CD4-positive, CD25-positive, alpha-beta regulatory T cell (primary cell): ENCODE data around the gene AGPS. TPM values are rescaled to one million over a fixed set of nuclear protein-coding genes. Genes with fewer than 3 reads are reported as not detected.
"Not testable (repeated sequence)": the region's sequence is repeated elsewhere in the genome, so short reads cannot be mapped to it uniquely, and the experiment has no call there.

Experiments
- ATAC-seq, 2 donors: fragments of 150-1000 bp; cut with Tn5 transposase; one replicate each; pipeline ENCODE4 v1.10.0; 2021; ENCODE audit warnings: low read depth in 2 of 2, moderate number of reproducible peaks in 2 of 2, moderate library complexity in 1 of 2
- DNase-seq, 3 donors: peaks; one replicate each; pipeline versions ENCODE4 v3.0.0 to v3.0.0-alpha.2; 2012 to 2022; ENCODE audit warnings: mixed read lengths in 1 of 3
- H3K27ac ChIP-seq: one replicate; pipeline ENCODE4 v1.7.0; 2013; ENCODE audit warnings: mild to moderate bottlenecking, low read length; ENCODE audit not compliant: insufficient read depth, poor library complexity, severe bottlenecking
- H3K27me3 ChIP-seq: one replicate; pipeline ENCODE4 v1.7.0; 2013; ENCODE audit warnings: low read length; ENCODE audit not compliant: control insufficient read depth, insufficient read depth
- H3K36me3 ChIP-seq: one replicate; pipeline ENCODE4 v1.7.0; 2013; ENCODE audit warnings: mild to moderate bottlenecking, low read length, moderate library complexity; ENCODE audit not compliant: control insufficient read depth, insufficient read depth
- H3K4me1 ChIP-seq: 2 replicates; pipeline ENCODE4 v1.7.0; 2013; ENCODE audit warnings: mild to moderate bottlenecking, low read length; ENCODE audit not compliant: insufficient read depth, control insufficient read depth, poor library complexity, severe bottlenecking
- H3K4me3 ChIP-seq: one replicate; pipeline ENCODE4 v1.7.0; 2013; ENCODE audit warnings: low read depth, mild to moderate bottlenecking, low read length, moderate library complexity
- H3K9me3 ChIP-seq, 2 experiments: 1 replicate in 1 of 2; 2 replicates in 1 of 2; pipeline ENCODE4 v1.7.0; 2013; ENCODE audit warnings: low read length in 2 of 2, mild to moderate bottlenecking in 1 of 2, moderate library complexity in 1 of 2; ENCODE audit not compliant: control insufficient read depth in 2 of 2
- H3K27ac Mint-ChIP-seq, 3 donors: one replicate each; pipeline ENCODE4 v1.8.0; 2020 to 2022; ENCODE audit warnings: mild to moderate bottlenecking in 3 of 3, mixed read lengths in 3 of 3, moderate library complexity in 2 of 3
- H3K27me3 Mint-ChIP-seq: one replicate; pipeline ENCODE4 v1.8.0; 2022; ENCODE audit warnings: mild to moderate bottlenecking, mixed read lengths
- H3K36me3 Mint-ChIP-seq: one replicate; pipeline ENCODE4 v1.8.0; 2020; ENCODE audit warnings: mixed read lengths
- H3K4me1 Mint-ChIP-seq, 4 donors: one replicate each; pipeline ENCODE4 v1.8.0; 2020 to 2022; ENCODE audit warnings: mixed read lengths in 4 of 4, mild to moderate bottlenecking in 1 of 4
- H3K4me3 Mint-ChIP-seq, 4 donors: one replicate each; pipeline ENCODE4 v1.8.0; 2020 to 2022; ENCODE audit warnings: mild to moderate bottlenecking in 4 of 4, mixed read lengths in 4 of 4, moderate library complexity in 3 of 4
- H3K9me3 Mint-ChIP-seq, 7 donors: one replicate each; pipeline ENCODE4 v1.8.0; 2020 to 2022; ENCODE audit warnings: mixed read lengths in 7 of 7, mild to moderate bottlenecking in 3 of 7, moderate library complexity in 2 of 7
- polyA plus RNA-seq, 4 donors: library from polyadenylated mRNA; unstranded; fragments of 300-500 nt; fragmentation: Illumina TruSeq; gene quantifications; one replicate each; pipeline ENCODE4 v1.2.3, GENCODE V29; 2021
- total RNA-seq: library from RNA; stranded (reverse); gene quantifications from one replicate; pipeline ENCODE4 v1.2.3, GENCODE V29; 2022

Gene AGPS
- total and polyA plus RNA-seq, 5 donors from 2014 or later, result 15.6 to 29.4 (median 22.6) TPM

DNA sequence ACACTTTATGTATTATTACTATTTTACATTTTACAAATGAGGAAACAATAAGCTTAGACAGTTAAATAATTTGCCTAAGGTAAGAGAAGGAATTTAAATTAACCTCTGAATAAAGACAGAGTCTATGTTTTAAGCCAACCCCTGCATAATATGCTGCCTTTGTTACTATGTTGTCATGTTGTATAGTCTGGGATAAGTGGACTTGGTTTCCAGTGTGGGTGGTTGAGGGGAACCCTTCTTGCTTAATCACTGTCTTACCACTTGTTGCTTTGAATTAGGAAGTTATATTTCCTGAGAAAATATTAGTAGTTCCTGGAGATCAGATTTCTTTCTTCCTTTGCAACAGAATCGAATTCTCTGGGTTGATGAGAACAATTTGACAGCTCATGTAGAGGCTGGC, 52.6 kb downstream of the AGPS start:
- H3K27me3 Mint-ChIP-seq, result no peaks in the 10 kb centered on the region
- H3K27ac ChIP-seq, result no peak overlapping the region
- no peak for DNase-seq
- no peaks in the 10 kb centered on the region for H3K4me1 ChIP-seq
- peaks cover 53% of the 10 kb centered on the region for H3K36me3 Mint-ChIP-seq
- no peaks in the 10 kb centered on the region for H3K9me3 Mint-ChIP-seq
- H3K27me3 ChIP-seq, result no peaks in the 10 kb centered on the region
- H3K4me1 Mint-ChIP-seq, result peaks cover 0 to 7% (median 0%) of the 10 kb centered on the region in 4 donors
- no peak overlapping the region for H3K4me3 ChIP-seq
- no peak overlapping the region for H3K4me3 Mint-ChIP-seq
- no peak for ATAC-seq
- peaks cover 31% of the 10 kb centered on the region for H3K36me3 ChIP-seq
- no peaks in the 10 kb centered on the region for H3K9me3 ChIP-seq
- H3K27ac Mint-ChIP-seq, result peak overlapping the region in 1 of 3 donors; percentile 42

DNA sequence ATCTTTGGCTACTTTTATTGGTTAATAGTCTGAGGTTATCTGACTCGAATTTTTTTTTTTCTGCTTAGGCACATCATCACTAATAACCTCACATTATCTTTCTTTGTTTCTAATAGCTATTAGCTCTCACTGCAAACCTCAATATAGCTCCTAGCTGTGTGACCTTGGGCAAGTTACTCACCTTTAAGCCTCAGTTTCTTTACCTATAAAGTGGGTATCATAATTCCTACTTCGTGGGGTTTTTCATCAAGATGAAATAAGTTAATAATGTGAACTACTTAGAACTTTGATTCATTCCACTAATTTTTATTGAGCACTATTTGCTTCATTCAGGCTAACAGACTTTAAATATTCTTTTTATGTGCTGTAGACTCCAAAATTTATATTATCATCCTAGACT, 55.5 kb downstream of the AGPS start:
- Histone ChIP-seq H3K4me3 (no peak overlapping the region), H3K27me3 (no peaks in the 10 kb centered on the region), H3K36me3 (peaks cover 31% of the 10 kb centered on the region), H3K27ac (no peak overlapping the region), H3K4me1 (no peaks in the 10 kb centered on the region), H3K9me3 (no peaks in the 10 kb centered on the region)
- no peak overlapping the region for H3K27ac Mint-ChIP-seq
- no peaks in the 10 kb centered on the region for H3K27me3 Mint-ChIP-seq
- H3K36me3 Mint-ChIP-seq, result peaks cover 52% of the 10 kb centered on the region
- no peak for ATAC-seq
- H3K4me1 Mint-ChIP-seq, result peaks cover 0 to 13% (median 0%) of the 10 kb centered on the region in 4 donors
- no peak for DNase-seq
- H3K4me3 Mint-ChIP-seq, result no peak overlapping the region
- H3K9me3 Mint-ChIP-seq, result peaks cover 0 to 4% (median 0%) of the 10 kb centered on the region in 7 donors

DNA sequence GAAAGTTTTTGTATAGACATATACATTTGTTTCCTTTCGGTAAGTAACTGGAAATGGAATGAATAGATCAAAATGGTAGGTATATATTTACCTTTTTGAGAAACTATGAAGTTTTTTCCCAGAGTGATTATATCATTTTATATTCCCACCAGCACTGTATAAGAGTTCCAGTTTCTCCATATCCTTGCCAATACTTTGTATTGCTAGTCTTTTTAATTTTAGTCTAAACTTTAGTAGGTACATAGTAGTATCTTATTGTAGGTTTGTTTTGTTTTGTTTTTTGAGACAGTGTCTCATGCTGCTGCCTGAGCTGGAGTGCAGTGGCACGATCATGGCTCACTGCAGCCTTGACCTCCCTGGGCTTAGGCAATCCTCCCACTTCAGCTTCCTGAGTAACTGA, 56.6 kb downstream of the AGPS start:
- Mint-ChIP-seq H3K27ac (no peak overlapping the region), H3K27me3 (no peaks in the 10 kb centered on the region), H3K4me1 (peaks cover 0 to 6% (median 0%) of the 10 kb centered on the region in 4 donors), H3K9me3 (peaks cover 0 to 4% (median 0%) of the 10 kb centered on the region in 7 donors), H3K4me3 (no peak overlapping the region), H3K36me3 (peaks cover 52% of the 10 kb centered on the region)
- H3K9me3 ChIP-seq, result no peaks in the 10 kb centered on the region
- peaks cover 28% of the 10 kb centered on the region for H3K36me3 ChIP-seq
- no peaks in the 10 kb centered on the region for H3K4me1 ChIP-seq
- no peak for ATAC-seq
- H3K27ac ChIP-seq, result no peak overlapping the region
- H3K27me3 ChIP-seq, result no peaks in the 10 kb centered on the region
- DNase-seq, result no peak
- H3K4me3 ChIP-seq, result no peak overlapping the region

DNA sequence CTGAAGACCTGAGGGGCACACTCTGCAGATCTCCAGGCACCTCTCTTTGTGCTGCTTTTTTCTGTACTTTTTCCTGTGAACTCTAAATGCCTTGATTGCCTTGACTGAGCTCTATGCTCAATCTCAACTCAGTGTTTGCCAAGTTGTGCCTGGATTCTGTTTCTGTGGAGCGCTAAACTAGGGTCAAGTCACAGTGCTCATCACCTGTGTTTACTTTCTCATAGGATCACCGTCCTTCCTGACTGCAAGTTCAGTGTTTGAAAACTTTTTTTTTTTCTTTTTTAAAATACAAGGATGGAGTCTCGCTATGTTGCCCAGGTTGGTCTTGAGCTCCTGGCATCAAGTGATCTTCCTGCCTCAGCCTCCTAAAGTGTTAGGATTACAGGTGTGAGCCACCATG, 62.6 kb downstream of the AGPS start:
- H3K9me3 Mint-ChIP-seq, result peaks cover 0 to 4% (median 0%) of the 10 kb centered on the region in 7 donors
- no peaks in the 10 kb centered on the region for H3K4me1 ChIP-seq
- H3K36me3 Mint-ChIP-seq, result peaks cover 56% of the 10 kb centered on the region
- ATAC-seq, result no peak
- H3K27ac ChIP-seq, result no peak overlapping the region
- H3K27me3 ChIP-seq, result no peaks in the 10 kb centered on the region
- no peak overlapping the region for H3K4me3 Mint-ChIP-seq
- H3K27me3 Mint-ChIP-seq, result no peaks in the 10 kb centered on the region
- DNase-seq, result no peak
- no peaks in the 10 kb centered on the region for H3K9me3 ChIP-seq
- peaks cover 0 to 6% (median 0%) of the 10 kb centered on the region in 4 donors for H3K4me1 Mint-ChIP-seq
- no peak overlapping the region for H3K27ac Mint-ChIP-seq
- H3K4me3 ChIP-seq, result no peak overlapping the region
- peaks cover 8% of the 10 kb centered on the region for H3K36me3 ChIP-seq

DNA sequence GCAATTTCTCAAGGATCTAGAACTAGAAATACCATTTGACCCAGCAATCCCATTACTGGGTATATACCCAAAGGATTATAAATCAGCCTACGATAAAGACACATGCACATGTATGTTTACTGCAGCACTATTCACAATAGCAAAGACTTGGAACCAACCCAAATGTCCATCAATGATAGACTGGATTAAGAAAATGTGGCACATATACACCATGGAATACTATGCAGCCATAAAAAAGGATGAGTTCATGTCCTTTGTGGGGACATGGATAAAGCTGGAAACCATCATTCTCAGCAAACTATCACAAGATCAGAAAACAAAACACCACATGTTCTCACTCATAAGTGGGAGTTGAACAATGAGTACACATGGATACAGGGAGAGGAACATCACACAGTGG, 67.2 kb downstream of the AGPS start:
- H3K4me1 ChIP-seq, H3K4me3 Mint-ChIP-seq, H3K27ac ChIP-seq, H3K9me3 Mint-ChIP-seq, ATAC-seq, H3K27ac Mint-ChIP-seq, H3K4me1 Mint-ChIP-seq, H3K27me3 Mint-ChIP-seq, H3K27me3 ChIP-seq, H3K9me3 ChIP-seq, H3K4me3 ChIP-seq, DNase-seq: not testable (repeated sequence)
- peaks cover 53% of the 10 kb centered on the region for H3K36me3 Mint-ChIP-seq
- peaks cover 18% of the 10 kb centered on the region for H3K36me3 ChIP-seq

DNA sequence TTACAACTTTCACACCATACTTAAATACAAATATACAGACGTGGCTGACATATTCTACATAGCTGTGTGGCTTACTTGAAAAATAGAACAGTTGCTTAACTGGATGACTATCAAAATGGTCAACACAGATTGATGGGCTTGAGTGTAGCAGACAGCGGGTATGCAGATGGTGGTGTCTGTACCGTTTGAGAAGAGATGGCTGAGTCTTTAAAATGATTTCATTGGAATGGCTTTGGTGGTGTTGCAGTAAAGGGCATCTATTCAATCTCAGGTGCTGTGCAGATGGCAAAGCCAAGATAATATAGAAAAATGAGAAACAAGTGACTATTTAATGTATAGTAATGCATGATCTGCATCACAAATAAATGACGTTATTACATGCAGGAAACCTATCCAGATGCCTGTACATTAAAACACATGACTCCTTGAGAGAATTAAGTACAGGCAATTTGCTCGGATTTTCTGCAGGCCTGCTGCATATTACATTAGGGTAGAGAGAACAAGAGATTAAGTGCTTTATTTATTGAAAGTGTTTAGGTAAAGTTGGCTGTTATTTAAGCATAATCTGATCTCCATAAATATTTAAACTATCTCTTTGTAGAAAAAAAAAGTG, 68.5 kb downstream of the AGPS start:
- Histone ChIP-seq H3K27me3 (no peaks in the 10 kb centered on the region), H3K4me1 (no peaks in the 10 kb centered on the region), H3K36me3 (peaks cover 20% of the 10 kb centered on the region), H3K4me3 (no peak overlapping the region), H3K27ac (no peak overlapping the region), H3K9me3 (no peaks in the 10 kb centered on the region)
- no peak overlapping the region for H3K4me3 Mint-ChIP-seq
- H3K36me3 Mint-ChIP-seq, result peaks cover 49% of the 10 kb centered on the region
- no peaks in the 10 kb centered on the region for H3K4me1 Mint-ChIP-seq
- H3K27me3 Mint-ChIP-seq, result no peaks in the 10 kb centered on the region
- H3K27ac Mint-ChIP-seq, result no peak overlapping the region
- DNase-seq, result no peak
- no peak for ATAC-seq
- peaks cover 0 to 4% (median 0%) of the 10 kb centered on the region in 7 donors for H3K9me3 Mint-ChIP-seq

DNA sequence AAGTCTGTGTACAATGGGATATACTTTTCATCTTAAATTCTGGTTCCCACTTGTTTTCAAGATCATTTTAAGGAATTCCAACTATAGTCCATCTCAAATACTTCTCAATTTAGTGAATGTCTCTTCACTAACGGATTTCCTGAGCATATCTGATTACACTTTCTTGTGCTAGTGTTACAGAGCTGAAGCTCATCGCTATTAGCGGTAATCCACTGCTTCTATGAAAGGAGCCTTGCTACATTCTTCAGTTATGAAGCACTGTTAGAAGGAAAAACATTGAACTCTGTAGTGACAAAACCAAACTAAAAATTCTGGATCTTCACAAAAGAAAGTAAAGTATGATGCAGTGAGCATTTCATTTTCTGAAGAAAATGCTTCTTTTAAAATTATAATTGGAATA, 72.0 kb downstream of the AGPS start:
- Histone ChIP-seq H3K27ac (no peak overlapping the region), H3K27me3 (no peaks in the 10 kb centered on the region), H3K4me3 (no peak overlapping the region), H3K36me3 (peaks cover 17% of the 10 kb centered on the region), H3K4me1 (no peaks in the 10 kb centered on the region), H3K9me3 (no peaks in the 10 kb centered on the region)
- Mint-ChIP-seq H3K27me3 (no peaks in the 10 kb centered on the region), H3K36me3 (peaks cover 33% of the 10 kb centered on the region), H3K9me3 (peaks cover 0 to 2% (median 0%) of the 10 kb centered on the region in 7 donors), H3K4me1 (no peaks in the 10 kb centered on the region), H3K27ac (no peak overlapping the region), H3K4me3 (no peak overlapping the region)
- ATAC-seq (no peak), DNase-seq (no peak)

DNA sequence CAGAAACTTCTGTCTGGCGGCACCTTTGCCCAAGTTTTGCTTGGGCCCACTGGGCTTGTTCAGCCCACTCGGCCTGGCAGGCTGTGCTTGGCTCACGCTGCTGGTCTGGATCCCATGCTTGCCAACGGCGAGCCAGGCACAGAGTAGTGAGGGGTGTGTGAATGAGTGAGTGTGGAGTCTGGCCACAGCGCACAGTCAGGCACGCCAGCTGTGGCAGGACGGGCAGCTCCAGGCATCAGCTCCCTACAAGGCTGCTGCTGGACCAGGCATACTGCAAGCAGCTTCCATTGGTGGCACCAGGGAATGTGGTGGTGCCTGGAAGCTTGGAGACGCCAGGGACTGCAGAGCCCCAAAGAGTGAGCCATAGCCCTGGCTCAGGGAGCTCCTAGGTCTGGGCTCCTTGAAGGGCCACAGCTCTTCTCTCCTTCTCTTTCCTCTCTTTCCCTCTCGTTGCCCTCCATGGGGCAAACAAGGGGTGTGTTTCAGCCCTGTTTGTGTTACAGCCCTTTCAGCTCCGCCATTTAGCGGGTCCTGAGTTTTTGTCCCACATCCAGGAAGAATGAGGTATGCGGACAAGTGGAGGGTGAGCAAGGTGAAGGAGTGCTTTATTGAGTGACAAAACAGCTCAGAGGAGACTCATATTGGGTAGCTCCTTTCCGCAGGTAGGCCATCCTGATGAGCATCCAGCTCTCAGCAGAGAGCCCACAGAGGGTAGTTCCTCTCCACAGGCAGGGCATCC, 73.0 kb downstream of the AGPS start:
- Mint-ChIP-seq H3K27me3 (no peaks in the 10 kb centered on the region), H3K27ac (no peak overlapping the region), H3K4me1 (no peaks in the 10 kb centered on the region), H3K36me3 (peaks cover 39% of the 10 kb centered on the region), H3K4me3 (no peak overlapping the region), H3K9me3 (peaks cover 0 to 6% (median 3%) of the 10 kb centered on the region in 7 donors)
- Histone ChIP-seq H3K9me3 (no peaks in the 10 kb centered on the region), H3K36me3 (peaks cover 21% of the 10 kb centered on the region), H3K4me1 (no peaks in the 10 kb centered on the region), H3K4me3 (no peak overlapping the region), H3K27me3 (no peaks in the 10 kb centered on the region), H3K27ac (no peak overlapping the region)
- no peak for ATAC-seq
- DNase-seq, result no peak
